ENCODE measurements around the gene TEX53. TPM values are rescaled to one million over a fixed set of nuclear protein-coding genes. Genes with fewer than 3 reads are reported as not detected.

The TEX53 gene
- total and polyA plus RNA-seq, 10 of the 15 experiments (the other 5 are each of a cell fraction or from before 2014, with no cell fraction given) = not detected

- no peaks in the 10 kb centered on the region; the same call in 2 of the 3 replicates for H3K9me3 ChIP-seq (replicated peaks; ENCODE audit: control insufficient read depth, insufficient read depth, low read length)
- no TSS peak for BruUV-seq (replicated peaks)
- H3K4me1 ChIP-seq (ENCODE audit: control insufficient read depth, insufficient read depth, low read length) = peaks cover 40% of the 10 kb centered on the region
- H3K4me3 ChIP-seq = no peak overlapping the region
- ATAC-seq (no peak), FAIRE-seq (no peak), DNase-seq (ENCODE audit: low read depth, low spot score) (no peak)
- CTCF ChIA-PET = interaction anchor here (5.9 kb wide), 1 partner anchor 12 kb away, joined by 42 read pairs; the partner anchor contains the start of gene TEX48
- peaks cover 0 to 10% of the 10 kb centered on the region in 2 experiments; a peak in 2 of 4 replicates for H3K27me3 ChIP-seq (replicated peaks in 1 of 2; ENCODE audit: control insufficient read depth in 2 of 2, insufficient read depth in 2 of 2, low read length in 1 of 2)
- no peak overlapping the region for H3K27ac ChIP-seq (ENCODE audit: control insufficient read depth, insufficient read depth)
- no peak overlapping the region for H2AFZ ChIP-seq (ENCODE audit: control insufficient read depth, low read depth, low read length)
- POLR2A ChIA-PET = no interaction called here
- no peak overlapping the region for H3K9ac ChIP-seq (ENCODE audit: control insufficient read depth, insufficient read depth, low read length)
- 73% methylated on average over 2 of the region's 2 CpGs for WGBS (ENCODE audit: insufficient coverage, insufficient replicate concordance, low lambda C conversion rate, missing lambda C conversion rate)
- in situ Hi-C loops (cut with MboI) = no loop called here
- SMC1A ChIA-PET (ENCODE audit: uncharacterized antibody, unreplicated experiment) = interaction anchor here (0.7 to 1.3 kb wide), 2 partner anchors 321 to 352 kb away, joined by 3 to 5 read pairs; no protein-coding TSS in a partner anchor
- intact Hi-C loops (cut with micrococcal nuclease; ENCODE audit: unreplicated experiment) = loop anchor here (10.0 kb wide), 2 partner anchors 511 to 721 kb away; no protein-coding TSS in a partner anchor
- RAD21 ChIA-PET (ENCODE audit: unreplicated experiment) = interaction anchor here (2.9 kb wide), 1 partner anchor 13 kb away, joined by 8 read pairs; no protein-coding TSS in a partner anchor
- no peaks in the 10 kb centered on the region for H3K36me3 ChIP-seq (ENCODE audit: control insufficient read depth in 2 of 2, insufficient read depth in 2 of 2, low read length in 1 of 2)
- H3K79me2 ChIP-seq (ENCODE audit: control insufficient read depth, insufficient read depth, low read length) = no peaks in the 10 kb centered on the region
- H4K20me1 ChIP-seq (ENCODE audit: control insufficient read depth, insufficient read depth) = no peaks in the 10 kb centered on the region; the same call in 1 of the 2 replicates
- no peak overlapping the region for H3K4me2 ChIP-seq (ENCODE audit: control insufficient read depth, insufficient read depth)
- TF ChIP-seq CEBPZ (IDR thresholded peaks at IDR 0.05; ENCODE audit: low read depth, low read length) = no peak
- TF ChIP-seq IRF5 (IDR thresholded peaks at IDR 0.05; ENCODE audit: borderline replicate concordance) = no peak
- no peak for TF ChIP-seq JUNB (IDR thresholded peaks at IDR 0.05)
- TF ChIP-seq ZBTB11 (CRISPR knock-in tag; IDR thresholded peaks at IDR 0.05) = no peak
- no peak for TF ChIP-seq ZNF207 (IDR thresholded peaks at IDR 0.05; ENCODE audit: borderline replicate concordance)
- TF ChIP-seq STAT3 (IDR thresholded peaks at IDR 0.05; ENCODE audit: low read depth, low read length) = no peak
- no peak for TF ChIP-seq SREBF2 (IDR thresholded peaks at IDR 0.05; ENCODE audit: low read length)
- TF ChIP-seq CHD1 (IDR thresholded peaks at IDR 0.05; ENCODE audit: low read depth, low read length) = no peak
- TF ChIP-seq SMARCA5 (IDR thresholded peaks at IDR 0.05) = no peak
- TF ChIP-seq PML (IDR thresholded peaks at IDR 0.05; ENCODE audit: low read length) = no peak
- no peak for TF ChIP-seq STAT1 (conservative IDR thresholded peaks at IDR 0.05)
- TF ChIP-seq CREB1 (IDR thresholded peaks at IDR 0.05; ENCODE audit: low read depth) = no peak
- no peak for TF ChIP-seq E2F8 (IDR thresholded peaks at IDR 0.05; ENCODE audit: low read depth, partially characterized antibody)
These were observed 35.7 kb upstream of the TEX53 start for GRCh38 chr9:114693248-114693855.

Data from GM12878 (cell line).